Vagina (tissue), 2 donors: ENCODE data around the gene CCDC102A.

ENCODE experiments used
- CTCF ChIP-seq, 3 experiments: fragments of 450-650 bp in 2 of 3; fragments of 200-600 bp in 1 of 3; sonication (generic) in 1 of 3; IDR thresholded peaks; one replicate each; pipeline ENCODE4 v1.5.1; 2017 to 2019; ENCODE audit warnings: antibody characterized with exemption in 3 of 3, mild to moderate bottlenecking in 2 of 3, moderate library complexity in 2 of 3
- POLR2A ChIP-seq, 2 donors: fragments of 450-650 bp; IDR thresholded peaks; one replicate each; pipeline ENCODE4 v1.6.1; 2017; ENCODE audit warnings: antibody characterized with exemption in 2 of 2, mild to moderate bottlenecking in 2 of 2, moderate library complexity in 2 of 2

GRCh38 chr16:57539072-57539796, 2.9 kb upstream of the CCDC102A start:
- TF ChIP-seq CTCF (IDR thresholded peaks at IDR 0.05) (no peak), POLR2A (IDR thresholded peaks at IDR 0.05) (no peak)
